Smooth muscle cell (in vitro differentiated cells): ENCODE results near the gene JAKMIP1. TPM values are rescaled to one million over a fixed set of nuclear protein-coding genes. Genes with fewer than 3 reads are reported as not detected.

Experiments used
- DNase-seq: peaks from one replicate; lab custom pipeline; 2025; ENCODE audit not compliant: unreplicated experiment; lab: John Stamatoyannopoulos, UW
- H2AFZ ChIP-seq: fragments of 200-600 bp; sonication (generic); 2 replicates; pipeline ENCODE4 v1.6.0; 2016; ENCODE audit warnings: antibody characterized with exemption, low read depth, mild to moderate bottlenecking
- H3F3A ChIP-seq: fragments of 200-600 bp; sonication (generic); 2 replicates; pipeline ENCODE4 v1.6.0; 2017; ENCODE audit warnings: antibody characterized with exemption, low read depth
- H3K27ac ChIP-seq: fragments of 200-600 bp; sonication (generic); 2 replicates; pipeline ENCODE4 v1.5.1; 2016; ENCODE audit warnings: low read depth, mild to moderate bottlenecking
- H3K27me3 ChIP-seq: fragments of 200-600 bp; sonication (generic); 2 replicates; pipeline ENCODE4 v1.6.1; 2016; ENCODE audit warnings: low read depth, mild to moderate bottlenecking
- H3K36me3 ChIP-seq: fragments of 200-600 bp; sonication (generic); 2 replicates; pipeline ENCODE4 v1.5.1; 2016; ENCODE audit warnings: low read depth
- H3K4me1 ChIP-seq: fragments of 200-600 bp; sonication (generic); 2 replicates; pipeline ENCODE4 v1.5.1; 2016; ENCODE audit warnings: low read depth
- H3K4me2 ChIP-seq: fragments of 200-600 bp; sonication (generic); 2 replicates; pipeline ENCODE4 v1.6.0; 2016; ENCODE audit warnings: mild to moderate bottlenecking
- H3K4me3 ChIP-seq: fragments of 200-600 bp; sonication (generic); 2 replicates; pipeline ENCODE4 v1.5.1; 2016; ENCODE audit warnings: mild to moderate bottlenecking
- H3K79me2 ChIP-seq: fragments of 200-600 bp; sonication (generic); 2 replicates; pipeline ENCODE4 v1.6.0; 2016; ENCODE audit warnings: low read depth, mild to moderate bottlenecking
- H3K9ac ChIP-seq: fragments of 200-600 bp; sonication (generic); 2 replicates; pipeline ENCODE4 v1.6.0; 2016; ENCODE audit warnings: low read depth
- H3K9me3 ChIP-seq: fragments of 200-600 bp; sonication (generic); replicated peaks from 2 replicates; pipeline ENCODE4 v1.5.1; 2016; ENCODE audit warnings: low read depth
- H4K20me1 ChIP-seq: fragments of 200-600 bp; sonication (generic); 2 replicates; pipeline ENCODE4 v1.6.0; 2016; ENCODE audit warnings: low read depth
- CTCF ChIP-seq: fragments of 200-600 bp; sonication (generic); IDR thresholded peaks from 2 replicates; pipeline ENCODE4 v1.5.1; 2017; ENCODE audit warnings: borderline replicate concordance, mild to moderate bottlenecking, antibody characterized with exemption; ENCODE audit not compliant: insufficient read depth, poor library complexity, severe bottlenecking
- WGBS: methylation state at CpG from one replicate; pipeline ENCODE4 v1.1.7; 2016; ENCODE audit warnings: low lambda C conversion rate; 5-methylcytosine and 5-hydroxymethylcytosine counted together
- polyA plus RNA-seq: library from polyadenylated mRNA; unstranded; fragments of >200 nt; fragmentation: Nextera tagmentation; extraction: Ambion mirVana; gene quantifications from 2 replicates; pipeline ENCODE4 v1.2.1, GENCODE V29; 2016
- total RNA-seq: library from RNA; depleted of rRNA; stranded (reverse); fragments of >200 nt; gene quantifications from 2 replicates; pipeline ENCODE4 v1.2.3, GENCODE V29; 2014

Gene JAKMIP1
- total and polyA plus RNA-seq, 2 experiments from 2014 or later = 0.64 TPM; not detected in 1

DNA sequence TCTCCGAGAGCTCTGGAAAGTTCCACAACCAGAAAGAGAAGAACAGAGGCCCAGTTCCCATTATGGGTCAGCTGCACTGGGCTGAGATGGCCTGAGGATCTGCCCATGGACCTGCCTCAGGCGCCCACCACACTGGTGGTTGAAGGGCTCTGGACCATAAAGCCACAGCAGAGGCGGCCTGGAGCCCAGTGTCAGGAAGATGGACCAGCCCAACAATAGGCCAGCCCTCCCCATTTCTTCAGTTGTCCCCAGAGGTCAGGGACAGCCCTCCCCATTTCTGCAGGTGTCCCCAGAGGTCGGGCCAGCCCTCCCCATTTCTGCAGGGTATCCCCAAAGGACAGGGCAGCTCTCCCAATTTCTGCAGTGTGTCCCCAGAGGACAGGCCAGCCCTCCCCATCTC, 144.9 kb downstream of the JAKMIP1 start:
- no peaks in the 10 kb centered on the region for H3K36me3 ChIP-seq
- H3K79me2 ChIP-seq = no peaks in the 10 kb centered on the region
- H3F3A ChIP-seq = no peaks in the 10 kb centered on the region
- no peak overlapping the region for H2AFZ ChIP-seq
- H3K4me2 ChIP-seq = no peak overlapping the region
- no peak for TF ChIP-seq CTCF
- no peaks in the 10 kb centered on the region for H3K4me1 ChIP-seq
- WGBS = 89% methylated on average over 4 of the region's 4 CpGs
- no peaks in the 10 kb centered on the region for H3K9me3 ChIP-seq
- no peak overlapping the region for H3K9ac ChIP-seq
- no peaks in the 10 kb centered on the region for H3K27me3 ChIP-seq
- H4K20me1 ChIP-seq = no peaks in the 10 kb centered on the region
- no peak for DNase-seq
- no peak overlapping the region for H3K4me3 ChIP-seq
- H3K27ac ChIP-seq = no peak overlapping the region

GRCh38 chr4:6055030-6055429, 145.3 kb downstream of the JAKMIP1 start:
- H3K36me3 ChIP-seq = no peaks in the 10 kb centered on the region
- H3K27me3 ChIP-seq = no peaks in the 10 kb centered on the region
- 98% methylated on average over 4 of the region's 4 CpGs for WGBS
- no peaks in the 10 kb centered on the region for H3K9me3 ChIP-seq
- TF ChIP-seq CTCF = no peak
- H3K4me1 ChIP-seq = no peaks in the 10 kb centered on the region
- H3K27ac ChIP-seq = no peak overlapping the region
- H3K4me2 ChIP-seq = no peak overlapping the region
- H4K20me1 ChIP-seq = no peaks in the 10 kb centered on the region
- no peak overlapping the region for H2AFZ ChIP-seq
- DNase-seq = no peak
- H3K4me3 ChIP-seq = no peak overlapping the region
- H3K9ac ChIP-seq = no peak overlapping the region
- H3K79me2 ChIP-seq = no peaks in the 10 kb centered on the region
- no peaks in the 10 kb centered on the region for H3F3A ChIP-seq

DNA sequence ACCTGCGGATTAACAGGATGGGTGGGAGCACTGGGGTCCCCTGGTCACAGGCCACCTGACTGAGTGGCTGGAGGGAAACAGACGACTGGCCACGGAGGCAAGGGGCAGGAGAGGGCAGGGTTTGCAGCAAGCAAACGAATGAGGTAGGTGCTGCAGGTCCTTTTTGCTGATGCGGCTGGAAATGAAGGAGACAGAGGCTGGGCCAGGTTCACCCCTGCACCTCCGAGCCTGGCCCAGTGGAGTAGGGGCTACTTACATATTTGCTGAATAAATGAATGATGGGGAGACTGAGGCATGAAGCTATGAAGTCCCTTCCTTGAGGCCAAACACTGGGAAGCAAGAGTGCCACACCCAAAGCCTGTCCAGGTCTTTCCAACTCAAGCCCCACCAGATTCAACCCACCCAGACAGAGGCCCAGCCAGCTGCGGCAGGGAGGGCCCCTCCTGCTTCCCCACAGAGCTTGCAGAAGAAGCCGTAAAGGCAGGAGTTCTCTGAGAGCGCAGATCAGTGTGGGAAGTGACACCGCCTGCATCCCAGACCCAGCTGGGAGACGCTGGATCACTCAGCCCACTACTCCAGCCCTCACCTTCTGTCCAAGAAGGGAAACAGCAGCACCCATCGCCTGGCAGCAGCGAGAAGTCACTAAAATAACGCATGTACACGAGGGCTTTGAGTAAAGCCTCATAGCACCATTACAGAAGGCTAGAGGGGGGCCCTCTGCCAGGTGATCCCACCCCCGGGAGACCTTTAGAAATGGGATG, 146.0 kb downstream of the JAKMIP1 start:
- H4K20me1 ChIP-seq = no peaks in the 10 kb centered on the region
- no peak for DNase-seq
- H3K4me3 ChIP-seq = no peak overlapping the region
- no peaks in the 10 kb centered on the region for H3K27me3 ChIP-seq
- H3K36me3 ChIP-seq = no peaks in the 10 kb centered on the region
- no peak overlapping the region for H3K27ac ChIP-seq
- no peaks in the 10 kb centered on the region for H3K79me2 ChIP-seq
- H3K4me2 ChIP-seq = no peak overlapping the region
- no peaks in the 10 kb centered on the region for H3F3A ChIP-seq
- no peak overlapping the region for H3K9ac ChIP-seq
- H3K4me1 ChIP-seq = no peaks in the 10 kb centered on the region
- no peak overlapping the region for H2AFZ ChIP-seq
- H3K9me3 ChIP-seq = no peaks in the 10 kb centered on the region
- TF ChIP-seq CTCF = no peak
- WGBS = 81% methylated on average over 16 of the region's 16 CpGs

- Histone ChIP-seq H3K4me3 (no peak overlapping the region), H4K20me1 (no peaks in the 10 kb centered on the region), H3K4me2 (no peak overlapping the region), H3F3A (no peaks in the 10 kb centered on the region), H2AFZ (no peak overlapping the region), H3K9me3 (no peaks in the 10 kb centered on the region), H3K4me1 (no peaks in the 10 kb centered on the region), H3K9ac (no peak overlapping the region), H3K27me3 (no peaks in the 10 kb centered on the region), H3K36me3 (no peaks in the 10 kb centered on the region), H3K79me2 (no peaks in the 10 kb centered on the region), H3K27ac (no peak overlapping the region)
- no peak for DNase-seq
- 66% methylated on average over 6 of the region's 6 CpGs for WGBS
- TF ChIP-seq CTCF = no peak
Observed at GRCh38 chr4:6052679-6053078, 147.7 kb downstream of the JAKMIP1 start.
